ENCODE data around the gene HLA-B.

Gene HLA-B

DNA sequence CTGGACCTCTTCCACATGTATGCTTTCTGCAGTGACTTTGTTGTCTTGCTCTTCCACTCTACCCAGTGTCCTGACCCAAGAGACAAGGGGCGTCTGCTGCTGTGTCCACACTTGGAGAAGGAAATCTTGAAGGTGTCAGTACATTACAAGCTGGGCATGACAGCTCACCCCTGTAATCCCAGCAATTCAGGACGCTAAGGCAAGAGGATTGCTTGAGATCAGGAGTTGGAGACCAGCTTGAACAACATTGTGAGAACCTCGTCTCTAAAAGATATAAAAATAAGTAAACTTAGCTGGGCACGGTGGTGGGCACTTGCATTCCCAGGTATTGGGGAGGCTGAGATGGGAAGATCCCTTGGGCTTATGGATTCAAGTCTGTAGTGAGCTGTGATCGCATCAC is 5.8 kb upstream of the HLA-B start:
- TF ChIP-seq, protein P1, sequence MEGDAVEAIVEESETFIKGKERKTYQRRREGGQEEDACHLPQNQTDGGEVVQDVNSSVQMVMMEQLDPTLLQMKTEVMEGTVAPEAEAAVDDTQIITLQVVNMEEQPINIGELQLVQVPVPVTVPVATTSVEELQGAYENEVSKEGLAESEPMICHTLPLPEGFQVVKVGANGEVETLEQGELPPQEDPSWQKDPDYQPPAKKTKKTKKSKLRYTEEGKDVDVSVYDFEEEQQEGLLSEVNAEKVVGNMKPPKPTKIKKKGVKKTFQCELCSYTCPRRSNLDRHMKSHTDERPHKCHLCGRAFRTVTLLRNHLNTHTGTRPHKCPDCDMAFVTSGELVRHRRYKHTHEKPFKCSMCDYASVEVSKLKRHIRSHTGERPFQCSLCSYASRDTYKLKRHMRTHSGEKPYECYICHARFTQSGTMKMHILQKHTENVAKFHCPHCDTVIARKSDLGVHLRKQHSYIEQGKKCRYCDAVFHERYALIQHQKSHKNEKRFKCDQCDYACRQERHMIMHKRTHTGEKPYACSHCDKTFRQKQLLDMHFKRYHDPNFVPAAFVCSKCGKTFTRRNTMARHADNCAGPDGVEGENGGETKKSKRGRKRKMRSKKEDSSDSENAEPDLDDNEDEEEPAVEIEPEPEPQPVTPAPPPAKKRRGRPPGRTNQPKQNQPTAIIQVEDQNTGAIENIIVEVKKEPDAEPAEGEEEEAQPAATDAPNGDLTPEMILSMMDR (IDR thresholded peaks at IDR 0.05; ENCODE audit: extremely low read depth, missing control alignments): no peak

DNA sequence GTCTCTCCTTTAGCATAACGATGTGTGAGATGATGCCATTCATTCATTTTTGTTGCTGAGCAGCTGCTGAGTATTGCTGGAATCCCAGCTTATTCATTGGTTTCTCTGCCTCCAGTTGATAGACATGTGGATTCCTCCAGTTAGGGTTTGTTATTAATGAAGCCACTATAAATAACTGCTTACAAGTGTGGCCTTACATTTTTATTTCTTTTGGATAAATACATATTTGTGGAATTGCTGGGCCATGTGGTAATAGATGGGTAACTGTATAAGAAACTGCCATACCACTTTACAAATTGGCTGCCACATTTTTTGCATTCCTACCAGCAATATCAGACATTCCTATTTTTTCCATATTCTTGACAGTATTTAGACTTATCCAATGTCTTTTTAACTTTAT is 2.6 kb upstream of the HLA-B start:
- DNase-seq (ENCODE audit: low spot score): no peak
- TF ChIP-seq, protein P1 (IDR thresholded peaks at IDR 0.05; ENCODE audit: extremely low read depth, missing control alignments): no peak

More for the DNA sequence above, 5.8 kb upstream of the HLA-B start:
- no peak for DNase-seq (ENCODE audit: low spot score)

DNA sequence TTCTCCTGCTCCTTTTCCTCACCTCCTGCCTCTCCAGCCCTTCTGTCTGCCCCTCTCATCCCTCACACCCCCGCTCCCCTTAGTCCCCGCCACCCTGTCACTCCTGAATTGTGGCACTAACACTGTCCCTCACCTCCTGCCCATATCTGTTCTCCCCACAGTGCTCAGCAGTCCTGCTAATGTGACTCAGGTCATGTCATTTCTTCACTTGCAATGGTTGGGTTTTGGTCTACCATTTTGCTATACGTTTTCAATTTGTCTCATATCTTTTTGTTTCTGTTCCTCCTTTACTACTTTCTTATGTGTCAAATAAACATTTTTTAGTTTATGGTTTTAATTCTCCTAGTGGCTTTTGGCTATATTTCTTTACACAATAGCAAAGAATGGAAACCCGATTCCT is 1.3 kb upstream of the HLA-B start:
- TF ChIP-seq, protein P1 (IDR thresholded peaks at IDR 0.05; ENCODE audit: extremely low read depth, missing control alignments): no peak
- no peak for DNase-seq (ENCODE audit: low spot score)

DNA sequence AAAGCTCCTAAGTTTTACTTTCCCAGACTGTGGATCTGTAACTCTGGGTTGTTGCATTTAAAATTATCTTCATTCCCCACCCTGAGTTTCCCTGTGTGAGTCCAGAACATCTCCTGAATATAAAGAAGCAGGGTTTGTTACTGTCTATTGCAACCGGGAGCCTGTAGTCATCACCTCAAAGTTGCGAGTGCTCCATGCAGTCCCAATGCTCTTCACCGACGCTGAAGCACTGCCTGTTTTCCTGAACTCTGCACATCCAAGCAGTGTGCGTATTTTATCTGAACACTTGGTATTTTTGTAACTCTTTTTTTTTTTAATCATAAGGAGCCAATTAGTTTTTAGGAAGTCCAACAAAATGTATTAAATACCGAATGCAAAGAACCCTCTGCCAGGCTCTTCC is 907 bp upstream of the HLA-B start:
- TF ChIP-seq, protein P1 (IDR thresholded peaks at IDR 0.05; ENCODE audit: extremely low read depth, missing control alignments): no peak
- DNase-seq (ENCODE audit: low spot score): no peak

DNA sequence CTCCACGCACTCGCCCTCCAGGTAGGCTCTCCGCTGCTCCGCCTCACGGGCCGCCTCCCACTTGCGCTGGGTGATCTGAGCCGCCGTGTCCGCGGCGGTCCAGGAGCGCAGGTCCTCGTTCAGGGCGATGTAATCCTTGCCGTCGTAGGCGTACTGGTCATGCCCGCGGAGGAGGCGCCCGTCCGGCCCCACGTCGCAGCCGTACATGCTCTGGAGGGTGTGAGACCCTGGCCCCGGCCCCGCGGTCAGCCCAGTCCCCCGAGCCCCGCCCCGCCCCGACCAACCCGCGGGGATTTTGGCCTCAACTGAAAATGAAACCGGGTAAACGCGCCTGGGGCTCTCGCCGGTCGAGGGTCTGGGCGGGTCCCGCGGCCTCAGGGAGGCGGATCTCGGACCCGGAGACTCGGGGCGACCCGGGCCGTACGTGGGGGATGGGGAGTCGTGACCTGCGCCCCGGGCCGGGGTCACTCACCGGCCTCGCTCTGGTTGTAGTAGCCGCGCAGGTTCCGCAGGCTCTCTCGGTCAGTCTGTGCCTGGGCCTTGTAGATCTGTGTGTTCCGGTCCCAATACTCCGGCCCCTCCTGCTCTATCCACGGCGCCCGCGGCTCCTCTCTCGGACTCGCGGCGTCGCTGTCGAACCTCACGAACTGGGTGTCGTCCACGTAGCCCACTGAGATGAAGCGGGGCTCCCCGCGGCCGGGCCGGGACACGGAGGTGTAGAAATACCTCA is 598 bp downstream of the HLA-B start:
- TF ChIP-seq, protein P1 (IDR thresholded peaks at IDR 0.05; ENCODE audit: extremely low read depth, missing control alignments): no peak
- peak; percentile 58 for DNase-seq (ENCODE audit: low spot score)

DNA sequence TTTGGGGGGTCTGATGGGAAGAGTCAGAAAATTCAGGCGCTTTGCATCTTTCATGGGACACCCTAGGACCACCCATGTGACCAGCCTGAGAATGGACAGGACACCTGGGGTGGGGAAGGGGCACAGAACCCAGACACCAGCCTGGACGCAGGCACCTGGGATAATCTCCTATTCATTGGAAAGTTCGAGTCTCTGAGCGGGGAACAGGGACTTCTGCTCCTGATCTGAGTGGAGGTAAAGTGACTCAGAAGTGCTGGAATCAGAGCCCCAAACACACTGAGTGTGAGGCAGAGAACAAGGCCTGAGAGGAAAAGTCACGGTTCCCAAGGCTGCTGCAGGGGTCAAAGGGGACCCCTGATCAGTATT is 1.4 kb downstream of the HLA-B start:
- no peak for DNase-seq (ENCODE audit: low spot score)
- TF ChIP-seq, protein P1 (IDR thresholded peaks at IDR 0.05; ENCODE audit: extremely low read depth, missing control alignments): no peak

DNA sequence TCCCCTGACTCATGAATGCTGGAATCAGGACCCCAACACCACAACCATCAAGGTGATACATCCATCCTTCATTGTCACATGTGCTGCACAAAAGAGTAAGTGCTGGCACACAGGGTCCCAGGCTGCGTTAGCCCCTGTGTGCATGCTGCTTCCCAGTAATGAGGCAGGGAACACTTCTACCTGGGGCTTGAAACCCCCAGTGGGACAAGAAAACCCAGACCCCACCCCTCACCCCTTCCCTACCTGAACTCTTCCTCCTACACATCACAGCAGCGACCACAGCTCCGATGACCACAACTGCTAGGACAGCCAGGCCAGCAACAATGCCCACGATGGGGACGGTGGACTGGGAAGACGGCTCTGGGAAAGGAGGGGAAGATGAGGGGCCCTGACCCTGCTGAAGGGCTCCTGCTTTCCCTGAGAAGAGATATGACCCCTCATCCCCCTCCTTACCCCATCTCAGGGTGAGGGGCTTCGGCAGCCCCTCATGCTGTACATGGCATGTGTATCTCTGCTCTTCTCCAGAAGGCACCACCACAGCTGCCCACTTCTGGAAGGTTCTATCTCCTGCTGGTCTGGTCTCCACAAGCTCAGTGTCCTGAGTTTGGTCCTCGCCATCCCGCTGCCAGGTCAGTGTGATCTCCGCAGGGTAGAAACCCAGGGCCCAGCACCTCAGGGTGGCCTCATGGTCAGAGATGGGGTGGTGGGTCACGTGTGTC is 2.0 kb downstream of the HLA-B start:
- no peak for DNase-seq (ENCODE audit: low spot score)
- TF ChIP-seq, protein P1 (IDR thresholded peaks at IDR 0.05; ENCODE audit: extremely low read depth, missing control alignments): no peak

All from GM20000 (cell line).